Lower leg skin (tissue), 4 donors: ENCODE measurements around the gene POLR3E. TPM values are rescaled to one million over a fixed set of nuclear protein-coding genes. Genes with fewer than 3 reads are reported as not detected.

Experiments
- DNase-seq, 2 donors: peaks; one replicate each; pipeline ENCODE4 v3.0.0-alpha.2; 2019; ENCODE audit warnings: low spot score in 2 of 2
- H3K4me3 ChIP-seq: fragments of 200-600 bp; sonication (generic); 2 replicates; pipeline ENCODE4 v1.5.1; 2017; ENCODE audit warnings: mild to moderate bottlenecking, low read depth; ENCODE audit not compliant: poor library complexity, severe bottlenecking
- POLR2A ChIP-seq, 2 donors: fragments of 450-650 bp; IDR thresholded peaks; one replicate each; pipeline ENCODE4 v1.6.1; 2016 to 2017; ENCODE audit warnings: antibody characterized with exemption in 2 of 2, mild to moderate bottlenecking in 1 of 2, moderate library complexity in 1 of 2
- WGBS, 2 donors: methylation state at CpG; one replicate each; pipeline ENCODE4 v1.1.5; 2018; 5-methylcytosine and 5-hydroxymethylcytosine counted together
- intact Hi-C: fragments of 100-400 bp; cut with DNase I; formaldehyde crosslinking; loops from one replicate; pipeline ENCODE4 v1.15.0; 2023; ENCODE audit warnings: low total_unique reads
- total RNA-seq, 4 donors: library from RNA; depleted of rRNA; stranded (reverse); fragments of >200 nt; gene quantifications; one replicate each; pipeline ENCODE4 v1.1.0, GENCODE V29; 2016
- TF ChIP-seq, protein P1 (sequence below), 3 donors: fragments of 450-650 bp; IDR thresholded peaks; one replicate each; pipeline ENCODE4 v1.5.1; 2016; ENCODE audit warnings: antibody characterized with exemption in 3 of 3, mild to moderate bottlenecking in 3 of 3, moderate library complexity in 2 of 3

Gene POLR3E
- total RNA-seq, 4 donors from 2014 or later: 64.7 to 74.0 (median 71.4) TPM

DNA sequence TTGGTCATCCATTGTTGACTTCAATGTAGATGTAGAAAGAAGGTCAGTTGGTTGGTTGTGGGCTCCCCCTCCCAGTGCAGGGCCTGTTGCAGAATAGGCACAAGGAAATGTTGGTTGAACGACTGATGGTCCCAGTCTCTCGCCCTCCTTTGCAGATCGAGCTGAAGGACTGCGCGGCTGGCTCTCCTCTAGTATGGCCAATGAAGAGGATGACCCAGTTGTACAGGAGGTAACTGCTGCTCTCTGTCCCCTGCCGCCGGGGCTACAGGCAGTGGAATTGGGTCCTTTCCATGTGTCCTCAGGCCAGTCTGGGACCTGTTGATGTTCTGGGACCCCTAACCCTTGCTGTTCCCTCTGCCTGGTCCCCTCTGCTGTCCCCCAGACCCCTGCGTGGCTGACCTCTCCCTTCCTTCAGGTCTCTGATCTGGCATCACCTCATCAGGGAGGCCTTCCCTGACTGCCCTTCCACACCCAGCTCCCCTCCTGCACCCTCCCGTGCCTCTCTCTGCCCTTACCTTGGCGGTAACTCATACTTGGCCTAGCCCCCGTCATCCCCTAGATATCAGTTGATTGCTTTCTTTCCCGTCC lies 5.7 kb downstream of the POLR3E start:
- no peak overlapping the region for H3K4me3 ChIP-seq
- no peak for DNase-seq
- no peak for TF ChIP-seq POLR2A (IDR thresholded peaks at IDR 0.05)
- TF ChIP-seq, protein P1, sequence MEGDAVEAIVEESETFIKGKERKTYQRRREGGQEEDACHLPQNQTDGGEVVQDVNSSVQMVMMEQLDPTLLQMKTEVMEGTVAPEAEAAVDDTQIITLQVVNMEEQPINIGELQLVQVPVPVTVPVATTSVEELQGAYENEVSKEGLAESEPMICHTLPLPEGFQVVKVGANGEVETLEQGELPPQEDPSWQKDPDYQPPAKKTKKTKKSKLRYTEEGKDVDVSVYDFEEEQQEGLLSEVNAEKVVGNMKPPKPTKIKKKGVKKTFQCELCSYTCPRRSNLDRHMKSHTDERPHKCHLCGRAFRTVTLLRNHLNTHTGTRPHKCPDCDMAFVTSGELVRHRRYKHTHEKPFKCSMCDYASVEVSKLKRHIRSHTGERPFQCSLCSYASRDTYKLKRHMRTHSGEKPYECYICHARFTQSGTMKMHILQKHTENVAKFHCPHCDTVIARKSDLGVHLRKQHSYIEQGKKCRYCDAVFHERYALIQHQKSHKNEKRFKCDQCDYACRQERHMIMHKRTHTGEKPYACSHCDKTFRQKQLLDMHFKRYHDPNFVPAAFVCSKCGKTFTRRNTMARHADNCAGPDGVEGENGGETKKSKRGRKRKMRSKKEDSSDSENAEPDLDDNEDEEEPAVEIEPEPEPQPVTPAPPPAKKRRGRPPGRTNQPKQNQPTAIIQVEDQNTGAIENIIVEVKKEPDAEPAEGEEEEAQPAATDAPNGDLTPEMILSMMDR (IDR thresholded peaks at IDR 0.05): no peak
- 93 to 94% methylated on average over 12 of the region's 12 CpGs for WGBS, 2 donors
- intact Hi-C loops: no loop called here

DNA sequence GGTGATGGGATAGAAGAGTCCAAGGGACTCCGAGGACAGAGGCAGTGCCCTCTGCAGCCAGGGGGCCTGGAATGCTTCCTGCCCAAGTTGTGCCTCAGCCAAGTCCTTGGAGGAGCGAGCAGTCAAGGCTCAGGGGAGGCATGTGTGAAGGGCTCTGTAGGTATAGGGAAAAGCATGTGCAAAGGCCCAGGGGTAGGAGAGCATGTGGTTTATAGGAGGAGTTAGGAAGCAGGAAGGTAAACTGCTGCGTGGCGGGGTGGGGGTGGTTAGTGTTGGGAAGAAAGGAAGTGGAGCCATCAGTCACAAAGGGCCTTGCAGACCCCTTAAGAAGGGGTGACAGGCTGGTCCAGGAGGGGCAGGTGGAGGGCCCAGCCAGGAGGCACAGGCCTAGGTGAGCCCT lies 7.2 kb downstream of the POLR3E start:
- TF ChIP-seq, protein P1 (IDR thresholded peaks at IDR 0.05): no peak
- no peak for TF ChIP-seq POLR2A (IDR thresholded peaks at IDR 0.05)
- H3K4me3 ChIP-seq: no peak overlapping the region
- DNase-seq: no peak
- 90 to 91% methylated on average over 4 of the region's 4 CpGs for WGBS, 2 donors
- intact Hi-C loops: no loop called here

DNA sequence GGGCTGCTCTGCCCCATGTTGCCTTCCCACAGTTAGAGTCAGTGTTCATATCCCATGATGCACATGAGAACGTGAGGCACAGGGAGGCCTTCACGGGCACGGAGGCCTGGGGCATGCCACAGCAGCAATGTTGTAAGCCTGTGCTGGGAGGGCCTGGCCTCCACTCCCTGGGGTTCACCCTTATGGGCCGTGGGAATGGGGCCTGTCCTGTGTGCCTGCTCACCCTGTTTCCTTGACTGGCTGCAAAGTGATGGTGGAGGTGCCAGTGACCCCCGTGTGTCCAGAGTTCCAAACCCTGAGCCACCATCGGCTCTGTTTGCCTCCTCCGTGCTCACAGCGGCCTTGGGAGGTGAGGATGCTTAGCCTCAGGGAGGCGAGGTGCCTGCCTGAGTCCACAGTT lies 9.6 kb downstream of the POLR3E start:
- TF ChIP-seq POLR2A (IDR thresholded peaks at IDR 0.05): no peak
- TF ChIP-seq, protein P1 (IDR thresholded peaks at IDR 0.05): no peak
- DNase-seq: no peak
- intact Hi-C loops: no loop called here
- no peak overlapping the region for H3K4me3 ChIP-seq
- WGBS, 2 donors: 77 to 88% methylated on average over 4 to 9 of the region's 9 CpGs

DNA sequence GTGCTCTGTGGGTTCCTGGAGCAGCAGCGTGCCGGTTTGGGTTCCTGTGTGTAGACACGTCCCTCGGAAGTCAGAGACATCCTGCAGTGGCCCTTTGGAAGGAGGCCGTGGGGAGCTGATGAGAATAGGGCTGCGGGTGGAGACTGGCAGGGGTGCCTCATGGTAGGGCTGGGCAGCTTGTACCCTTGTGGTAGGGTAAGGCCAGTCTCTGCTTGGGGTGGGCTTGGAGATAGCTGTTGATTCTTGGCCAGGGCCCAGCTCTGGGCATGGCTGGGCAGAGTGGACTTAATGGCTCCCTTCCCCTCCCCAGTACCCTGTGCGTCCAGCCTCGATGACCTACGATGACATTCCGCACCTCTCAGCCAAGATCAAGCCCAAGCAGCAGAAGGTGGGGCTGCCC lies 10.6 kb downstream of the POLR3E start:
- intact Hi-C loops: no loop called here
- TF ChIP-seq, protein P1 (IDR thresholded peaks at IDR 0.05): no peak
- TF ChIP-seq POLR2A (IDR thresholded peaks at IDR 0.05): no peak
- no peak overlapping the region for H3K4me3 ChIP-seq
- DNase-seq: no peak
- WGBS, 2 donors: 89 to 94% methylated on average over 10 of the region's 10 CpGs

DNA sequence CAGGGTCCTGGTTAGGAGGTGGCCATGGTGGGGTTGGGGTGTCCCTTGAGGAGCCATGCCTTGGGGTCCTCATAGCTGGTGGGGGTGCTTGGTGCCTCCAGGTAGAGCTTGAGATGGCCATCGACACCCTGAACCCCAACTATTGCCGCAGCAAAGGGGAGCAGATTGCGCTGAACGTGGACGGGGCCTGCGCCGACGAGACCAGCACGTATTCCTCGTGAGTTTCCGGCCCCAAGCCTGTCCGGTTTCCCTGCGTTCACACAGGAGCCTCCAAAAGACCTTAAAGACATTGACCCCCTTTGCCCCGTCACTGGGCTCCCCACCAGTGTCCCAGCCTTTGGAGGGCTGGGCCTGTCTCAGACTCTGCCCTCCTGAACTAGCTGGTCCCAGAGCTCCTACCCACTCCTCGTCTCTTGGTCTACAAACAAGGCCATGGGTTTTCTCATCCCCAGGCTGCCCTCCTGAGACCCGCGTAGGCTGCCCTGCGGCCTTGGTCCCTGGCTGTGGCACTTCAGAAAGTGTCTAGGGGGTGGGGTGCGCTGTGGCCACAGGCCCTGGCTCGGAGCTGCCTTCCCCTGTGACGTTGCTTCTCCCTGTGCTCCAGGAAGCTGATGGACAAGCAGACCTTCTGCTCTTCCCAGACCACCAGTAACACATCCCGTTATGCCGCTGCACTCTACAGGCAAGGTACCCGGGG lies 11.8 kb downstream of the POLR3E start:
- TF ChIP-seq, protein P1 (IDR thresholded peaks at IDR 0.05): no peak
- 95 to 96% methylated on average over 18 to 24 of the region's 24 CpGs for whole genome bisulfite sequencing, 2 donors
- H3K4me3 ChIP-seq: no peak overlapping the region
- intact Hi-C loops: no loop called here
- DNase-seq: no peak
